ENCODE data around the gene CELA3B.
"Not testable (repeated sequence)": the region's sequence is repeated elsewhere in the genome, so short reads cannot be mapped to it uniquely, and the experiment has no call there.

Gene CELA3B

GRCh38 chr1:22030473-22030872, 53.7 kb downstream of the CELA3B start:
- DNase-seq: no peak
- in situ Hi-C loops (cut with HindIII; ENCODE audit: low pct_ligation_motif_present, low pct_unique_long_range_greater_than_20kb, low sequenced_read_pairs): no loop called here

GRCh38 chr1:22031214-22031962, 54.6 kb downstream of the CELA3B start:
- in situ Hi-C loops (cut with HindIII; ENCODE audit: low pct_ligation_motif_present, low pct_unique_long_range_greater_than_20kb, low sequenced_read_pairs): no loop called here
- no peak for DNase-seq

GRCh38 chr1:22034834-22035233, 58.0 kb downstream of the CELA3B start:
- in situ Hi-C loops (cut with HindIII; ENCODE audit: low pct_ligation_motif_present, low pct_unique_long_range_greater_than_20kb, low sequenced_read_pairs); DNase-seq: not testable (repeated sequence)

GRCh38 chr1:22037520-22037919, 60.7 kb downstream of the CELA3B start:
- in situ Hi-C loops (cut with HindIII; ENCODE audit: low pct_ligation_motif_present, low pct_unique_long_range_greater_than_20kb, low sequenced_read_pairs): no loop called here
- no peak for DNase-seq

GRCh38 chr1:22038036-22038435, 61.2 kb downstream of the CELA3B start:
- DNase-seq: no peak
- in situ Hi-C loops (cut with HindIII; ENCODE audit: low pct_ligation_motif_present, low pct_unique_long_range_greater_than_20kb, low sequenced_read_pairs): no loop called here
